ENCODE data around the gene FRMD4A.

The FRMD4A gene

DNA sequence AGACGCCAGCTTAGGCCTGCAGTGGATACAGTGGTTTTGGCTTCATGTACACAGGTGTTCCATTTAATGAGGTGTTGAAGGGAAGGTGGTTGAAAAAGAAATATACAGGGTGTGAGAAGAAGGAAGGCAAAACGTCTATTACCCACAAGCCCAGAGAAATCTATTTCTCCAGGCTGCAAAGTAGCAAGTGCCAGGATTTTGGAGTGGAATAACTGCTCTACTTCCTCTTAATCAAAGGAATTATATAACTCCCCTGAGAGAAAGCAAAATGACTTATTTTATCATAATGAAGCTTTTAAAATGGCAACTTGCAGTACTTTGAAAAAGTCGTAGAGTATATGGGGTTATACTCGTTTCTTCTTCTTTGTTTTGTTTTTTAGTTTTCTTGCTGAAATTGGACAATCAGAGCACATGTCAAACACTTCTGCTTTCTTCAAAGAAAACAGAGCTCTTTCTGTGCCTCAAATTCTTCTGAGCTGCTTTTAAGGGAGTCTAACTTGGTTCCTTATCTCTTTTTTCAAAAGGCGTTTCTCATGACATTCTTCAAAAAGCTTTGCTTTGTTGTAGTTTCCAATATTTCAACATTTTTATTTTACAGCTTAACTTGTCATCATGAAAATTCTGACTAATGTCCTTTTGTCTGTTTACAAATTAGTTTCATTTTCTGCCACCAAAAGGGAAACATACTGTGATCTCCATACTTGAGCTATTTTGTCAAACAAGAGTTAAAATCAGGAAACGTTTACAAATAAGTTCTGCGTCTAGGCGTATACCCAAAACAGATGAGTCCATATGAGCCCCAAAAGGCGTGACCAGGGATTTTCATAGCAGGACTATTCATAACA lies 289.7 kb downstream of the FRMD4A start:
- DNase-seq, result peak; percentile 21

DNA sequence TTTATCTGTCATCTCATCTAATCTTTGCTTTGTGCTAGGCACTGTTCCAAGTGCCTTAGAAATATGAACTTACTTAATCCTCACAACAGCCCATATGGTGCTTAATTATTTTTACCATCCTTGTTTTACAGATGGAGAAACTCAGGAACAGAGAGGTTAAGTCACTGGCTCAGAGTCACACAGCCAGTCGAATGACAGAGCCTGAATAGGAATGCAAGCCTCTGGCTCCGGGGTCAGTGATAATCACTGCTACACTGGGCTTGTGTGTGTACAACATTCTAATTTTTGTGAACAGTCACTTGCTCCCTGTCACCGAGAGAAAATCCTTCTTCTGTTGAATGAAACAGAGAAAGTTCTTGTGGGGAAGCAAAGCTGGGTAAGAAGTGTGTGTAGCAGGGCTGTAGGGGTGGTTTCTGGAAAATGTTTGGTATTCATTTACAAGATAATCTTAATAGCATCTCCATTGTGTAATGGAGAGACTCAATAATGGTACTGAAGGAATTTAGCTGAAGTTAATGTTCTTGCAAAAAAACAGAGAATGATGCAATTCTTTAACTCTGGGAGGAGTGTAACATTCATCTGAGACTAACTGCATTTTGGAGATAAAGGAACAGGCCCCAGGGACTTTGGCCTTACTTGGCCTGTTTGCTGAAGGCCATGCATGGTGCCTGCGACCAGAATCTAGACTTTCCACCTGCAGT lies 290.6 kb downstream of the FRMD4A start:
- peak; percentile 84 for DNase-seq

DNA sequence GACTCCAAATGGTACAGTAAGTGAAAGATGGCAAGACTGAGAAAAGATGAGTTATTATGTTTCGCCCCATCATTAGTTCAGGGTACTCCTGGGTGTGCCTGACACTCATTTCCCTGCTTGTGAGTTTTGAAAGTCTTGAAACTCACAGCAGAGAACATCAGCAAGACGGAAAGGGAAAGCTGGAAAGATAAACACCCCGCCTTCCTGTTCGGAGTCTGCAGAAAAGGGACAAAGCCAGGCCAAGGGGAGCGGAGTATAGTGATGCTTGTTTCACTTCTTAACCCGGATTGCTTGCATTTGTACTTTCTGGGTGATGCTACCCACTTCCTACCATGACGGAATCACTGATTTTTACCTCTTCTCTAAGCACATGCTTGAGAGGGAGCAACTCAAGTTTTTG lies 294.5 kb downstream of the FRMD4A start:
- DNase-seq, result no peak

DNA sequence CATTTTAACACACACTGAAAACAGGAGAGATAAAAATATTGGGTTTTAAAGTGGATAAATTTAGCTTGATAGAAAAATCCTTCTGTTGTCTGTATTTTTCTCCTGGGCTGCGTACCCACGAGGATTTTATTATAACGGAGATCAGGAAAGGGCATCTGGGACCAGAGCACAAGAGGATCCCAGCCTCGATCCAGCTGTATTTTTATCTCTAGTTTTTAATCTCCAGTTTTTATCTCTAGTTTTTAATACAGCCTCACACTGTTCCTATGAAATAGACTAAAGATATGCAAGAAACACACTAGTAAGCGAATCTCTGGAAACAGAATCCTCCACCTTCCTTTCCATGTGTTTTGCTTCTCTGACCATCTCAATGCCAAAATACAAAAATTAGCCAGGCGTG lies 295.2 kb downstream of the FRMD4A start:
- DNase-seq, result no peak

DNA sequence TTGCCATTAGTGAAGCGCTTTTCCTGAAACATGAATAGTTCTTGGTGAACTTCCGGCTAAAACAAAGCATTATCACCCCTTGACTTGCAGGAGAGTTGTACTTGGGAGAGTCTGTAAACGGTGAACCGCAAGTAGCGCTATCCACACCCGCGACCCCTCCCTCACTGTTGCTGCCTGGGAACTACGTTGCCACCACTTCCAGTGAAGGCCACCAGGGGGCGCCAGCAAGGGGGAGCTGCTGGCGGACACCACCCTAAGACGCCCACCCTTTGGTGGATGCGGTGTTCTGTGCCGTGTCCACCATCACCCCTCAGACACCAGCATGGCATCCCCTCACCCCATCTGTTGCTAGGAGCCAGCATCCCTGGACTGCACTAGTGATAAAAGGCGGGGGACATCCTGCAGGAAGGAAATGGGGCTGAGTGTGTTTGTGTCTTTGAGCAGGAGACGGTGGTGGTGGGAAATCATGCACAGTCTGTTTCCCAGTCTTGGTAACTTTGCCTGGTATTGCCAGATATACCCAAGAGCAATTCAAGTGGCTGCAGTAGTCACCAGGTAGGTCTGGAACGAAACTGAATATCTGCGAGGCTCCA lies 298.2 kb downstream of the FRMD4A start:
- DNase-seq, result peak; percentile 16

DNA sequence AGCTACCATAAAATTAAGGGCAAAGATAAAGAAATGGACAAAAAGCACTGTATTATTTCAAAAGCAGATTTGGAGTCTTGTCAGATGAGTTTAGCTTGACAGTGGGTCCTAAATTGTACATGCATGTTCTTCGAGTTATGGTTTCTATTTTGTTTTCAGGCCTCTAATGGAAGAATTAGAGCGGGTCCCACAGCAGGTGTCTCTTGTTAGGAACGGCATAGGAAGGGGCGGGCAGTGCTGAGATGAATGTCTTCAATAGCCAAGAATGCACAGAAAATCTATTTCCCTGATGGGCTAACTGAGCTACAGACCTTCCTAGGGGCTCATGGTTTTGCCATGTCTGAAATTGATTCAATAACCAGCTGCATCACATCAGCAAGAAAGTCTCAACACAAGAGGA lies 304.4 kb downstream of the FRMD4A start:
- no peak for DNase-seq

DNA sequence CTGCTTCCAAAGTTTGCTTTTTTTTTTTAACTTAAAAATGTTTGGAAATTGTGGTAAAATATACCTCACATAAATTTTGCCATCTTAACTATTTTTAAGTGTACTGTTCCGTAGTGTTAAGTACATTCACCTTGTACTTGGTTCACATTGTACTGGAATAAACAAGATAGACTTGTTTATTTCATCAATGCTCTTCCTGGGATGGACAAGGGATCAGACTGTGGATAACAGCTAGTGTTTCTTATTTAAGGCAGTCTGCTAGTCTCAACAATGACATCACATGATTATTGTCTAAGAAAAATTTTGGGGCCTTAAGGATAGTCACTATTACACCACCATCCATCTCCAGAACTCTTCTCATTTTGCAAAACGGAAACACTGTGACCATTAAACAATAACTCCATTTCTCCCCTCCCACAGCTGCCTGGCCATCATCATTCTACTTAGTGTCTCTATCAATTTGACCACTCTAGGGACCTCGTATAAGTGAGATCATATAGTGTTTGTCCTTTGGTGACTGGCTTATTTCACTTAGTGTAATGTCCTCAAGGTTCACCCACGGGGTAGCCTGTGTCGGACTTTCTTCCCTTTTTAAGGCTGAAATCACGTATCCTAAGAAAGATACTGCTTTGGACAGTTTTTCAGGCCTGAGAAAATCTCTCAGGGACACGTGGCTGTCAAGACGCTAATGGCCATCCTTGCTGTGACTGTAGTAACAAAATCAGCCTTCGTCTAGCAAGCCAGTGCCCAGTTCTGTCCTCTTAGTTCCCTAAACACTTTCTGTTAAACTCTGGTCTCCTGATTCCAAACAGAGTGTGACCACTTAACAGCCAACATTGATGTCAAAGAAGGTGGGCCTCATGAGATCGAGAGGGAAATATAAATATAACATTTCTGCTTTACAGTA lies 305.2 kb downstream of the FRMD4A start:
- DNase-seq, result no peak

DNA sequence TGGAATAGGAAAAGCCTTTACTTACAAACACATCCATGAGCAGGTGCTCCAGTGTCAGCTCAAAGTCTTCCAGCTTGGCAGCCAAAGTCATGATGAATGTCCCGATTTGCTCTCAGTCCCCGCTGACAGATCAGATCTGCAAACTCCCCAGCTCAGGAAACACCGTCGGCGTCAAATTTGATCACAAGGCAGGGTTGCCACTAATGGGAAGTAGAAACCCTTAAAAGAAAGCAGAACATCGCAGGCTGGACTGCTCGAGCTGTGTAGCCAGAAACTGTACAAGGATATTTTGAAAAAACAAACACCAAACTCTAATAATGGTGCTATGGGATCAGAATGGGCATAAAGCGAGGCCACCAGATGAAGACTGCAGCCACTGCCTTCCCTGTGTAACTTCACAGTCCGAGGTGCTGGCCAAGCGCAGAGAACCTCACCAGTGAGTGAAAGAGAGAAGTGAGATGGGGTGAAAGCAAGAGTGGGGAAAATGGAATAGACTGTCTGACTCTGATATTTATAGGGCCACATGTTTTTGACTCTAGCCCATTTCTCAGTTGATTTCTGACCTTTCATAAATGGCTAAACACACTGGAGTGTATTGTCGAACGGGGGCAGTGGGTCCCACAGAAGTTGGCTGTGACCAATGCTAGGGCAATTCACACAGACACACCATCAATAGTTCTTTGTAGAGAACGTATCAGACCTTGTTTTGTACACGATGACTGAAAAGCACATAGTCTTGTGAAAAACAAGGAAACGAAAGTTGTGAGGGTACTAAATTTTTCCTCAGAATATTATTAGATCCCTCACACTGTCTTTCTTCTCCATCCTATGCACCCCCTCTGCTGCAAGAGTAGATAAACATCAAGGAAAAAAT lies 306.2 kb downstream of the FRMD4A start:
- DNase-seq, result no peak

DNA sequence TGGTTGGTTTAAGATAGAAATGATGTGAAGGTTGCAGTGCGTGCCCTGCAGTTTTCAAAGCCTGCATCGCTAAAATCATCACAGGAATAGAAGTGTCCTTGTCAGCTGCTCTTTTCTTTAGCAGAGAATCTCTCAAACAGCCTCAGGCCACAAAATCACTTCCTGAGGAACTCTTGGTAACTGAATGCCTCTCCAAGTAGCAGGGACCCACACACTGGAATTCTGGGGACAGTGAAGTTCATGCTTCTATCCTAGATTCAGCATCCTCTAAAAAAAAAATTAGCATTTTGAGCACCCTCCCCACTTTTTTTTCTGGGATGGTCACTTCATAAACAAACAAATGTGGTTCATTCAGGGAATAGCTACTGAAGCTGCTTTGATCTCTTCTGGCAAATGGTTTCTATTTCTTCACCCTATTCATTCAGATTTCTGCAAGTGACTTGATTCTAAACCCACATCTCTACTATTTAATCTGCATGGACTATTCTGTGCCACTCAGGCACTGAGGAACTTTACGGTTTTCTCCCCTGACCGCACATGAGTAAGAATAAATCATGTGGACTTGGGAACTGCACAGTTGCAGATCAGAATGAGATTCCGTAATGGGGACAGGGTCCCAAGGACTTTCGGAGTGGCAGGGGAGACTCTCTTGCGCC lies 306.9 kb downstream of the FRMD4A start:
- no peak for DNase-seq

DNA sequence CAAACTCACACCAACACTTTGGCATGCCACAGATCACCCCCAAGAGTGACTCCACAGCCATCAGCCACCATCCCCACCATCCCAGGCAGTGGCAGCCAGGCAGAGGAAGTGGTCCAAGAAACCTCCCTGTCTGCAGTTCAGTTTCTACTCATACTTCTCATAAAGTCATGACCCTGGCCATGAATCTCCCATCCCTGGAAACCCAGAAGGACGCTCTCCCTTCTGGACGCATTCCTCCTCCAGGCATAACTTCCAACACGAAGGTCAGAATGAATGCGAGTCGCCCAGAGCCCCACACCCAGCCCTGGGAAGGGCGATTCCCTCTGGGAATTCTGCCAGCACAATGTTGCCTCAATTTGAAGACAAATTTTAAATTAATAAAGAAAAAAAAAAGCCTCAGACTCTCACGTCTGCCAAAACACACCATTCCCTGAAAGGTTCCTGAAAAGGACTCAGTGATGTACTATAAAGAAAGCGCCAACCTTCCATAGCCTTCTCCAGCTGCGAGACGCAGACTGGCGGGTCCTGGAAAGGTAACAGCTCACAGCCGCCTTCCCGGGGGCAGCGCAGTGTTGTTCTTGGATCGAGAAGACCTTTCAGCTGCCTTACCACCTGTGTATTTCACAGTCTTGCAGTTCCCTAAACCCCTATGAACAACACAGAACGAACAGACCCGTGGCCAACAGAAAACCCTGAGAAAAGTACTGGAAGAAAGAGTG lies 307.6 kb downstream of the FRMD4A start:
- no peak for DNase-seq

DNA sequence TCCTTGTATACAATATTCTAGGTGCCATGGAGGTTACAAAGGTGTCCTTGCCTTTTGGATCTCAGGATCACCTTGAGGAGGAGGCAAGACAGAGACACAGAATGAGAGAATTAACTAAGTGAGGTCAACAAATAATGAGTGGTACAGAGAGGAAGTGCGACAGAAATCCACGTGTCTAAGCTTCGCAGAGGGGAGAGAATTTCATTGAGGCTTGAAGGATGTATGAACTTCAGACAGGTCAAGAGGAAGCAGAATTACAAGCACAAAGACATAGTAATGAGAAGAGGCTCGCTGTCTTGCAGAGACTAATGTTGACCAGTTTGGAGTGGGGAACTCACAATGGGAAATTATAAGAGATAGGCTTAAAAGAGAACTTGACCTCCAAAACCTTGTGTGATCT lies 308.7 kb downstream of the FRMD4A start:
- DNase-seq, result no peak

DNA sequence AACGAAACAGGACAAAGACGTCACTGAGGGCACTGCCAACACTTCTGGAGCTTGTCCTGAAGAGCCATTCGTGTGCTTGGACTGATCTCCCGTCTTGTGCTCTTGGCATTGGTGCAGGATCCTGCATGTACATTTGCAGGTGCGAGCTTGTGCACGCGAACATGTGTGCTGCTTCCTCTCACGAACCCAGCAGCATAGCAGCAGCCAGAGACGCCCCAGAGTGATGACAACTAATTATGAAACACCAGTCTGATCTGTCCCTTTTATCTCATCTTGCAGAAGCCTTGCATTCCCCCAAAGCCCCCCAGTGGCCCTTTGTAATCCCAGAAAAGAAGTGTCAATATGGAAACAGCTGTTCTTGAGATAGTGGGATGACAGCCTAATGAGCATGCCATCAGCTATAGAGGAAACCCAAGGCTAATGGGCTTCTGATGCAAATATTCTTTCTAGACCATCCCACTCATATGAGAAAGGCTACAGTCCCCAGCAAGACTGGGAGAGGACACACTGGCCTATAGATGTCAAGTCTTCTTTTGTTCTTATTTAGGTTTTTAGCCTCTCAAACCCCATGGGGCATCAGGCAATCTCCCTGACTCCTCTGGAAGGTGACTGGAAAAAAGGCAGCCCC lies 310.6 kb downstream of the FRMD4A start:
- no peak for DNase-seq

DNA sequence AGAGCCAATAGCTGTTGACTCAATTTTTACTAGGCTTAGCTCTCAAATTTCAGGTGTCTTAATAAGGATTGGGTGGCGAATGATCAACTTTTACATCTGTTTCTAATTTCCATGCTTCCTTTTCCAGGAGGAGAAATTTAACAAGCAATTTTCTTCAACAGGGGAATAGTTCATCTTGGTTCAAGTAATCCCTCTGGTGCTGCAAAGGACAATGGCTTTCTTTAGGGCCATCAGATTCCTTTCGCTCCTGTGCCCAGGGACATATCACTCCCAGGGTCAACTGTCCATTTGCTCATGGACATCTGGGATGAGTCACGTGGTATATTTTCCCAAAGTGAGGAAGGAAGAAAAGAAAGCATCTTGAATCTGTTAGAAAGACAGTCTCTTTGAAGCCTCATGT lies 313.3 kb downstream of the FRMD4A start:
- DNase-seq, result peak; percentile 83

DNA sequence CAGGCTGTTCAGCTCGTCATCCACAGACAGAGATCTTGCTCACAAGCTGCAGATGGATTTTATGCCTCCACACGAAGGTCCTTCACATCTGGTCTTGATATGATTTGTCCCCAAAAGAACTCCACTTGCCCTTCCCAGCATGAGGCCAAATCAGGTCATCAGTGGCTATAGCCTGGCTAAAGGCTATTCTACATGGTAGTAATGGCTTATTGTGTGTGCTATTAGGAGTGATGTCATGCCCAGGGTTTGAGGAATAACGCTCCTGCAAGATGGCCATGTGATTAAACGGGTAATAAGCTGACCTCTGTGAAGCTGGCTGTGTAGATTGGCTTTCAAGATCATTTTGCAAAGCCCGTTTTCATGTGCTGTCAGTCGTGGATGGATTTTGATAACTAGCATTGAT lies 313.8 kb downstream of the FRMD4A start:
- no peak for DNase-seq

DNA sequence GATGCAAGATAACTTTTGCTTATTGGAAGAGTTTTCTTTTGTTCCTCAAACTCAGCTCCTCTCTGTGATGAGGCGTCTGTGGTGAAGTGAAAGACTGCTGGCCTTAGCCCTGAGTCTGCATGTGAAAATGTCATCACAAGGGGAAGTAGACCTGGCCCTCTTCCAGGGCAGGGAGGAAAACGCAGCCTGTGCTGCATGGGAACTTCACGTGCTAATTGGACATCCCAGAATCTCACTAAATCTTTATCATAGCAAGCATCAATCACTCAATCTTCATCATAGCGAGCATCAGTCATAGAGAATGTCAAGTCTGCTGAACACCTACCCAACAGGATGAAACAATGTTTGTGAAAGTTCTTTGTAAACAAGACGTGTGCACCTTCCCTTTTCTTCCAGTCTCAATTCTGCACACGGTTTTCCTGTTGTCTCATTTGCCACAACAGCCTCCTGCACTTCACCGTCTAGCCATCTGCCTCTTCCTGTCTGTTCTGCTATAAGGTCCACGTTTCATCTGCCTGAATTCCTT lies 314.6 kb downstream of the FRMD4A start:
- peak; percentile 63 for DNase-seq

DNA sequence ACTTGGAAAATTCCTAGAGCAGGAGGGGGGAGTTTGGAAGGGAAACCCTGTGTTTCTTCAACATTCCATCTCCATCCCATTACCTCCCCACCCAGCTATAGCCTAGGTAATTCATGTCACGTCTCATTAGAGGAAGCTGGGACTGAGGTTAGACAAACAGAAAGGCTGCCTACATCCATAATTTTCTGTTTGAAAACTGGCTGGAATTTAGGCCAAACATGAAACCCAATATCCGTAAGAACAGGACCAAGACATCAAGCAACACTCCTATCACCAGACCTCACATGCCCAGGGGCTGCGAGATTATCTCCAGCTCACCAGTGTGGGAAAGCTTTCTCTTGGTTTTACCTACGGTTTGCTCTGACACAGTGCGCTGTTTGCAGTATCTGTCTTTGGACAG lies 316.3 kb downstream of the FRMD4A start:
- DNase-seq, result no peak

DNA sequence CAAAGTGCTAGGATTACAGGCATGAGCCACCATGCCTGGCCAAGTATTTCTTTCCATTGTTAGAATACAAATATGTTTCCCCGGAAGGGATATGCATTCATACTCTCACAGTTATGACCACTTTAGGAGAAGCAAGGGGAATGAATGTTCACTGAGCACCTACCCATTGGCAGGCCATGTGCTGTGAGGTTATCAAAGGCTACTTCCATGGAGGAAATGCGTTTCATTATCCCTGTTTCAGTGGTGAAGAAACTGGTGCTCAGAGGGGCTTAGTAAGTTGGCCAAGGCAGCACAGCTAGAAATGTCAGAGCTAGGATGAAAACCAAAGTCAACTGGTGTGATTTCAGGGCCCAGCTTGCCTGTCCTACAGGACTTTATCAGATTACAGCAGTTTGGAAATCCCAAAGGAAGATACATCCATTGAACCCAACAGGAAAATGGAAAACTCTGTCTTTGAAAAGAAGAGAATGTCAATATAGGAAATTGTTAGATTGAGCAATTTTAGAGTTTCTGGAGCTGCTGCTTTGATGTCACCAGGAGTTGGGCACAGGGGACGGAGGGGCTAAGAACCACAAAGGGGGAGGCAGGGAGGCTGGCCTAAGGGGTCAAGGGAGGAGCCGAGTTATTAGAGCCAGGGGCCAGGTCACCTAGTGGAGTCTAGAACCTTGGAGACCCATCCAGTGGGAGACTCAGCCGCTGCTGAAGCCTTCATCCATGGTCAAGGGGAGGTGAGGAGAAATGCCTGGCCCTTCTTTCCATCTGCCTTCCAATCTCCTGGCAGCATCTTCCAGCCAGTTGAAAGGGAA lies 319.8 kb downstream of the FRMD4A start:
- no peak for DNase-seq

DNA sequence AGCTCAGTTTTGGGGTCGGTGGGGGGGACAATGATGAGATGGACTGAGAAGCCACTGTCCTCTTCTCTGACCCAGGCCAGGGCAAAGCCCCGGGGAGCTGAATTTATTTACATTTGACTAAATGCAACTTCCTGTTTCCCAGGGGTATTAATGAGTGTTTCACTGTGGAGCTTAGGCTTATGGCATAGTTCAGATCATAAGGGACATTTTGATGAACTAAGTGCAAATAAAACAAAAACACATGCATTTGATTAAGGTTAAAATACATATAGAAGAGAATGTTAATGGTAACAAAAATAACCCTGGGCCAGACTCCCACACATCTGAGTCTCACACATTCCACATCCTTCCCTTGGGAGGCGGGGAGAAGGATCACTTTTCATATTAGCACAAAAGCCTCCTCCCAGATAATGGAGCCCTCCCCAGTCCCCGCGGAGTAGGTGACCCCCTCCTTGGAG lies 320.6 kb downstream of the FRMD4A start:
- peak; percentile 92 for DNase-seq

All from fibroblast of skin of right biceps (primary cell).